ENCODE results near the gene PRR29.

Gene PRR29

GRCh38 chr17:63972796-63973195 lies 25.4 kb upstream of the PRR29 start, which contains the start of gene SCN4A:
SCN4A (minus strand) TSS chr17:63972918; CDS start chr17:63972841, 77 bp downstream.
- TF ChIP-seq MAX (IDR thresholded peaks at IDR 0.05) (no peak), CREB1 (IDR thresholded peaks at IDR 0.05; ENCODE audit: low read depth) (no peak), FOXM1 (IDR thresholded peaks at IDR 0.05; ENCODE audit: borderline replicate concordance, low read depth) (no peak), RAD21 (IDR thresholded peaks at IDR 0.05; ENCODE audit: low read depth) (no peak), ZBTB7A (IDR thresholded peaks at IDR 0.05; ENCODE audit: low read depth) (no peak), TAF1 (IDR thresholded peaks at IDR 0.05; ENCODE audit: low read depth) (no peak), TEAD4 (IDR thresholded peaks at IDR 0.05) (no peak), EP300 (IDR thresholded peaks at IDR 0.05; ENCODE audit: borderline replicate concordance) (no peak), EGR1 (IDR thresholded peaks at IDR 0.05) (no peak), CEBPB (IDR thresholded peaks at IDR 0.05) (no peak), REST (IDR thresholded peaks at IDR 0.05; ENCODE audit: low read depth) (no peak), YY1 (IDR thresholded peaks at IDR 0.05; ENCODE audit: low read depth) (no peak), TCF12 (IDR thresholded peaks at IDR 0.05; ENCODE audit: low read depth) (no peak), USF1 (IDR thresholded peaks at IDR 0.05) (no peak)

- no peak for TF ChIP-seq NFIC (IDR thresholded peaks at IDR 0.05)
- TF ChIP-seq TEAD4 (IDR thresholded peaks at IDR 0.05): no peak
- no peak for TF ChIP-seq FOXM1 (IDR thresholded peaks at IDR 0.05; ENCODE audit: borderline replicate concordance, low read depth)
- TF ChIP-seq EGR1 (IDR thresholded peaks at IDR 0.05): no peak
- no peak for TF ChIP-seq RAD21 (IDR thresholded peaks at IDR 0.05; ENCODE audit: low read depth)
- TF ChIP-seq CEBPB (IDR thresholded peaks at IDR 0.05): no peak
- no peak for TF ChIP-seq TCF12 (IDR thresholded peaks at IDR 0.05; ENCODE audit: low read depth)
- TF ChIP-seq YY1 (IDR thresholded peaks at IDR 0.05; ENCODE audit: low read depth): no peak
- TF ChIP-seq REST (IDR thresholded peaks at IDR 0.05; ENCODE audit: low read depth): no peak
- TF ChIP-seq CREB1 (IDR thresholded peaks at IDR 0.05; ENCODE audit: low read depth): no peak
- TF ChIP-seq MAX (IDR thresholded peaks at IDR 0.05): no peak
- no peak for TF ChIP-seq USF1 (IDR thresholded peaks at IDR 0.05)
- no peak for TF ChIP-seq TAF1 (IDR thresholded peaks at IDR 0.05; ENCODE audit: low read depth)
- TF ChIP-seq ZBTB7A (IDR thresholded peaks at IDR 0.05; ENCODE audit: low read depth): no peak
- TF ChIP-seq EP300 (IDR thresholded peaks at IDR 0.05; ENCODE audit: borderline replicate concordance): no peak
Observed at GRCh38 chr17:63973247-63973646, 24.9 kb upstream of the PRR29 start.

GRCh38 chr17:63973930-63974593 lies 24.1 kb upstream of the PRR29 start:
- TF ChIP-seq TEAD4 (IDR thresholded peaks at IDR 0.05) (peak; percentile 29; the same call in 1 of the 2 replicates), RAD21 (IDR thresholded peaks at IDR 0.05; ENCODE audit: low read depth) (no peak), MAX (IDR thresholded peaks at IDR 0.05) (peak; percentile 58), TAF1 (IDR thresholded peaks at IDR 0.05; ENCODE audit: low read depth) (no peak), CREB1 (IDR thresholded peaks at IDR 0.05; ENCODE audit: low read depth) (no peak), CEBPB (IDR thresholded peaks at IDR 0.05) (peak; percentile 70), REST (IDR thresholded peaks at IDR 0.05; ENCODE audit: low read depth) (no peak), YY1 (IDR thresholded peaks at IDR 0.05; ENCODE audit: low read depth) (no peak), USF1 (IDR thresholded peaks at IDR 0.05) (peak; percentile 15; the same call in 1 of the 2 replicates), EP300 (IDR thresholded peaks at IDR 0.05; ENCODE audit: borderline replicate concordance) (peak; percentile 17; the same call in 1 of the 2 replicates), ZBTB7A (IDR thresholded peaks at IDR 0.05; ENCODE audit: low read depth) (peak; percentile 91), TCF12 (IDR thresholded peaks at IDR 0.05; ENCODE audit: low read depth) (no peak), NFIC (IDR thresholded peaks at IDR 0.05) (no peak; the same call in 1 of the 2 replicates), EGR1 (IDR thresholded peaks at IDR 0.05) (peak; percentile 97), FOXM1 (IDR thresholded peaks at IDR 0.05; ENCODE audit: borderline replicate concordance, low read depth) (no peak)
